ENCODE data around the gene CASTOR1. TPM values are rescaled to one million over a fixed set of nuclear protein-coding genes. Genes with fewer than 3 reads are reported as not detected.

Gene CASTOR1
- total RNA-seq, 2 donors from 2014 or later: 27.2 to 33.2 TPM

- 100% methylated on average over 1 of the region's 1 CpG for WGBS
- H3K4me1 ChIP-seq (replicated peaks): no peaks in the 10 kb centered on the region
- H3K36me3 ChIP-seq: peaks cover 36 to 65% of the 10 kb centered on the region in 2 donors
- no peaks in the 10 kb centered on the region for H3K27me3 ChIP-seq (replicated peaks; ENCODE audit: insufficient read depth)
- DNase-seq (ENCODE audit: low spot score): no peak
- intact Hi-C loops (cut with DNase I): no loop called here
- no peak for TF ChIP-seq CTCF (IDR thresholded peaks at IDR 0.05)
- TF ChIP-seq POLR2AphosphoS5 (IDR thresholded peaks at IDR 0.05): no peak
- no peak for TF ChIP-seq POLR2A (IDR thresholded peaks at IDR 0.05)
- no peak overlapping the region for H3K27ac ChIP-seq
- H3K4me3 ChIP-seq: no peak overlapping the region
- H3K9me3 ChIP-seq: no peaks in the 10 kb centered on the region
Measured at GRCh38 chr22:30335236-30335635, 45.9 kb upstream of the CASTOR1 start.

DNA sequence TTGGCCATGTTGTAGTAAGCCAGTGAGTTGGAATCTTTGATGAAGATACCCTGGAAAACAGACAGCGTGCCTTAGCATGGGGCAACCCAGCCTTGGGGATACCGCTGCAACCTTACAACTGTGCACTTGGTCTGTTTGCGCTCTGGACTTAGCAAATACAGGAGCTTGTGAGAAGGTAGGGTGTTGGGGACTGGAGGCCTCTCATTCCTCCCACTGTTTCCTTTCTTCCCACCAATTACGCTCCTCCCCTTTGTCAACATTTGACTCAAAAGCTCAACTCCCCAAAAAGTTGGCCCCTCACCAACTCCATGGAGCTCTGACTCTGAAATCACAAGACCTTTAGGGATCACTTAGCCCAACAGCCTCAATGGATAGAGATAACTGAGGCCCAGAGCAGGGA, 45.3 kb upstream of the CASTOR1 start:
- intact Hi-C loops (cut with DNase I): no loop called here
- H3K36me3 ChIP-seq: peaks cover 34 to 59% of the 10 kb centered on the region in 2 donors

DNA sequence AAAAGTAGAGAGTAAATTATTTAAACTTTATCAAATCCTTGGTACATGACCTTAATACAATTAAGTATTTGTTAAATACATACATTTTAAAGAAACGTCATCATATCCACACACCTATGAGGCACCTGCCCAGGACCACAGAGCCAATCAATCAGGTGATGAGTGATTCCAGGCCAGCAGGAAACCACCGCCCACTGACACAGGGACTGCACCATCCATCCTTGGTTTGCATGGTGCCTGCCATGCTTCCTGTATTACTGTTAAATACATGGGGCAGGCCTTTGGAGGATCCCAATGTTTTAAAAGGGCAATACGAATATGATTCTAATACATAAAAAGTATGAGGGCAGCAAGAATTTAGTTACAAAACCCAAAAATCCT, 44.4 kb upstream of the CASTOR1 start:
- intact Hi-C loops (cut with DNase I): no loop called here
- Histone ChIP-seq H3K9me3 (no peaks in the 10 kb centered on the region), H3K27me3 (replicated peaks; ENCODE audit: insufficient read depth) (no peaks in the 10 kb centered on the region), H3K36me3 (peaks cover 24 to 50% of the 10 kb centered on the region in 2 donors), H3K27ac (no peak overlapping the region), H3K4me3 (no peak overlapping the region), H3K4me1 (replicated peaks) (no peaks in the 10 kb centered on the region)
- 87% methylated on average over 3 of the region's 3 CpGs for WGBS
- DNase-seq (ENCODE audit: low spot score): no peak
- TF ChIP-seq CTCF (IDR thresholded peaks at IDR 0.05) (no peak), POLR2AphosphoS5 (IDR thresholded peaks at IDR 0.05) (no peak), POLR2A (IDR thresholded peaks at IDR 0.05) (no peak)

More for the DNA sequence above, 45.3 kb upstream of the CASTOR1 start:
- Histone ChIP-seq H3K27me3 (replicated peaks; ENCODE audit: insufficient read depth) (no peaks in the 10 kb centered on the region), H3K4me1 (replicated peaks) (no peaks in the 10 kb centered on the region), H3K9me3 (no peaks in the 10 kb centered on the region), H3K27ac (no peak overlapping the region), H3K4me3 (no peak overlapping the region)
- TF ChIP-seq POLR2A (IDR thresholded peaks at IDR 0.05): no peak
- no peak for TF ChIP-seq CTCF (IDR thresholded peaks at IDR 0.05)
- TF ChIP-seq POLR2AphosphoS5 (IDR thresholded peaks at IDR 0.05): no peak
- WGBS: 88% methylated on average over 4 of the region's 4 CpGs
- no peak for DNase-seq (ENCODE audit: low spot score)

GRCh38 chr22:30332994-30333706, 43.8 kb upstream of the CASTOR1 start:
- Histone ChIP-seq H3K4me1 (replicated peaks) (no peaks in the 10 kb centered on the region), H3K36me3 (peaks cover 21 to 44% of the 10 kb centered on the region in 2 donors), H3K27ac (no peak overlapping the region), H3K4me3 (no peak overlapping the region), H3K9me3 (no peaks in the 10 kb centered on the region), H3K27me3 (replicated peaks; ENCODE audit: insufficient read depth) (no peaks in the 10 kb centered on the region)
- intact Hi-C loops (cut with DNase I): no loop called here
- WGBS: 77% methylated on average over 2 of the region's 2 CpGs
- no peak for TF ChIP-seq POLR2A (IDR thresholded peaks at IDR 0.05)
- no peak for TF ChIP-seq POLR2AphosphoS5 (IDR thresholded peaks at IDR 0.05)
- no peak for TF ChIP-seq CTCF (IDR thresholded peaks at IDR 0.05)
- DNase-seq (ENCODE audit: low spot score): no peak

DNA sequence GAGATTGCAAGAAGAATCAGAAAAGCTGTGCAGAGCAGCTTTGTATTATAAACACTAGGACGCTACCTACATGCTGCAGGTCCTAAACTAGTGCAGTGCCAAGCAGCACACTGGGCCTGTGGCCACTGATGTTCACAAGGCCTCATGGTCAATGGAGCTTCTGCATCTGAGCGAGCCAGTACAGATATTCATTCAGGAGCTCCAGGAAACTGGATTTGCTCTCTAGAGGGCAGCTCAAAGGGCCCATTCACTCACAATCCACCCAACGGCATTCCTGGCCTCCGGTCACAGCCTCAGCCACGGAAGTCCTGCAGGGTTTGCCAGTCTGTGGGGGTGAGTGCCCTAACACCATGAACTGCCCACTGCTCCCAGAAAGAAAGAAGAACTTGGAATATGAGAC, 43.2 kb upstream of the CASTOR1 start:
- H3K9me3 ChIP-seq: no peaks in the 10 kb centered on the region
- H3K27ac ChIP-seq: no peak overlapping the region

More for the DNA sequence above, 43.2 kb upstream of the CASTOR1 start:
- Histone ChIP-seq H3K36me3 (peaks cover 21 to 39% of the 10 kb centered on the region in 2 donors), H3K27me3 (replicated peaks; ENCODE audit: insufficient read depth) (no peaks in the 10 kb centered on the region), H3K4me1 (replicated peaks) (no peaks in the 10 kb centered on the region), H3K4me3 (no peak overlapping the region)
- 84% methylated on average over 5 of the region's 5 CpGs for WGBS
- intact Hi-C loops (cut with DNase I): no loop called here
- no peak for DNase-seq (ENCODE audit: low spot score)
- TF ChIP-seq POLR2A (IDR thresholded peaks at IDR 0.05) (no peak), POLR2AphosphoS5 (IDR thresholded peaks at IDR 0.05) (no peak)
